ENCODE measurements around the gene OR5K1. TPM values are rescaled to one million over a fixed set of nuclear protein-coding genes. Genes with fewer than 3 reads are reported as not detected.

Gene OR5K1
- total RNA-seq (2014; rRNA removed; shearing (Covaris generic); ENCODE audit: low replicate concordance), result not detected in 2 replicates

GRCh38 chr3:98462901-98463300, at the start of gene OR5K1:
Gene OR5K1, plus strand, starts transcription at chr3:98463201. Its CDS starts 6,376 bp downstream, at chr3:98469577.
- no peak for DNase-seq
- no peaks in the 10 kb centered on the region for H3K36me3 ChIP-seq
- no peaks in the 10 kb centered on the region for H3K27me3 ChIP-seq
- H3K4me3 ChIP-seq, result no peak within 1 kb of the TSS
- H3K9me3 ChIP-seq, result peaks cover 4% of the 10 kb centered on the region; the same call in 1 of the 2 replicates

- Histone ChIP-seq H3K9me3 (no peaks in the 10 kb centered on the region; the same call in 1 of the 2 replicates), H3K4me3 (no peak overlapping the region)
Observed at GRCh38 chr3:98432575-98432974, 30.4 kb upstream of the OR5K1 start.

GRCh38 chr3:98433764-98434163, 29.2 kb upstream of the OR5K1 start:
- H3K27me3 ChIP-seq, result no peaks in the 10 kb centered on the region
- H3K4me3 ChIP-seq, result no peak overlapping the region
- DNase-seq, result no peak
- H3K9me3 ChIP-seq, result no peaks in the 10 kb centered on the region; the same call in 1 of the 2 replicates
- H3K36me3 ChIP-seq, result no peaks in the 10 kb centered on the region

More at GRCh38 chr3:98432575-98432974, 30.4 kb upstream of the OR5K1 start:
- no peaks in the 10 kb centered on the region for H3K36me3 ChIP-seq
- DNase-seq, result no peak
- no peaks in the 10 kb centered on the region for H3K27me3 ChIP-seq

GRCh38 chr3:98434412-98434811, 28.6 kb upstream of the OR5K1 start:
- Histone ChIP-seq H3K9me3 (no peaks in the 10 kb centered on the region; the same call in 1 of the 2 replicates), H3K36me3 (no peaks in the 10 kb centered on the region), H3K4me3 (no peak overlapping the region), H3K27me3 (no peaks in the 10 kb centered on the region)
- DNase-seq, result no peak

- DNase-seq, result no peak
- Histone ChIP-seq H3K4me3 (no peak overlapping the region), H3K27me3 (0 out of 2 replicates have a peak, but pooled peaks cover 3% of the 10 kb centered on the region), H3K9me3 (no peaks in the 10 kb centered on the region), H3K36me3 (no peaks in the 10 kb centered on the region)
Observed at GRCh38 chr3:98440283-98440682, 22.7 kb upstream of the OR5K1 start.

- no peak for DNase-seq
- no peak overlapping the region for H3K4me3 ChIP-seq
- no peaks in the 10 kb centered on the region for H3K9me3 ChIP-seq
- peaks cover 9% of the 10 kb centered on the region; the same call in 1 of the 2 replicates for H3K27me3 ChIP-seq
- no peaks in the 10 kb centered on the region for H3K36me3 ChIP-seq
Observed at GRCh38 chr3:98445949-98446406, 17.0 kb upstream of the OR5K1 start.

- H3K27me3 ChIP-seq, result peaks cover 6% of the 10 kb centered on the region; the same call in 1 of the 2 replicates
- no peaks in the 10 kb centered on the region for H3K36me3 ChIP-seq
- no peak for DNase-seq
- no peak overlapping the region for H3K4me3 ChIP-seq
- H3K9me3 ChIP-seq, result no peaks in the 10 kb centered on the region
Observed at GRCh38 chr3:98449606-98450193, 13.3 kb upstream of the OR5K1 start.

GRCh38 chr3:98450372-98450771, 12.6 kb upstream of the OR5K1 start:
- Histone ChIP-seq H3K4me3 (no peak overlapping the region), H3K27me3 (peaks cover 6% of the 10 kb centered on the region; the same call in 1 of the 2 replicates), H3K36me3 (no peaks in the 10 kb centered on the region), H3K9me3 (no peaks in the 10 kb centered on the region)
- no peak for DNase-seq

GRCh38 chr3:98453827-98454226, 9.2 kb upstream of the OR5K1 start:
- DNase-seq, result no peak
- Histone ChIP-seq H3K4me3 (no peak overlapping the region), H3K27me3 (no peaks in the 10 kb centered on the region), H3K36me3 (no peaks in the 10 kb centered on the region), H3K9me3 (peaks cover 4% of the 10 kb centered on the region; the same call in 1 of the 2 replicates)

GRCh38 chr3:98454929-98455328, 8.1 kb upstream of the OR5K1 start:
- H3K9me3 ChIP-seq, result peaks cover 4% of the 10 kb centered on the region; the same call in 1 of the 2 replicates
- H3K4me3 ChIP-seq, result no peak overlapping the region
- no peak for DNase-seq
- H3K27me3 ChIP-seq, result no peaks in the 10 kb centered on the region
- no peaks in the 10 kb centered on the region for H3K36me3 ChIP-seq

GRCh38 chr3:98457543-98457942, 5.5 kb upstream of the OR5K1 start:
- H3K9me3 ChIP-seq, result peaks cover 4% of the 10 kb centered on the region; the same call in 1 of the 2 replicates
- H3K36me3 ChIP-seq, result no peaks in the 10 kb centered on the region
- no peaks in the 10 kb centered on the region for H3K27me3 ChIP-seq
- DNase-seq, result no peak
- H3K4me3 ChIP-seq, result no peak overlapping the region

GRCh38 chr3:98460220-98460619, 2.8 kb upstream of the OR5K1 start:
- no peaks in the 10 kb centered on the region for H3K27me3 ChIP-seq
- no peaks in the 10 kb centered on the region for H3K36me3 ChIP-seq
- H3K9me3 ChIP-seq, result peaks cover 4% of the 10 kb centered on the region; the same call in 1 of the 2 replicates
- DNase-seq, result no peak
- H3K4me3 ChIP-seq, result no peak overlapping the region

GRCh38 chr3:98482717-98483482, 19.9 kb downstream of the OR5K1 start:
- Histone ChIP-seq H3K27me3 (no peaks in the 10 kb centered on the region), H3K9me3 (peaks cover 4% of the 10 kb centered on the region), H3K4me3 (no peak overlapping the region), H3K36me3 (no peaks in the 10 kb centered on the region)
- DNase-seq, result no peak

- Histone ChIP-seq H3K36me3 (no peaks in the 10 kb centered on the region), H3K9me3 (peaks cover 4% of the 10 kb centered on the region), H3K27me3 (no peaks in the 10 kb centered on the region), H3K4me3 (no peak overlapping the region)
- DNase-seq, result no peak
Observed at GRCh38 chr3:98483626-98484025, 20.6 kb downstream of the OR5K1 start.

- Histone ChIP-seq H3K4me3 (no peak within 1 kb of the TSS), H3K9me3 (no peaks in the 10 kb centered on the region), H3K27me3 (no peaks in the 10 kb centered on the region; the same call in 1 of the 2 replicates), H3K36me3 (no peaks in the 10 kb centered on the region)
- no peak for DNase-seq
Observed at GRCh38 chr3:98497381-98497780, 34.4 kb downstream of the OR5K1 start, which contains the start of gene OR5K2. Gene OR5K2, plus strand, starts transcription at chr3:98497681. Its CDS starts 0 bp downstream, at chr3:98497681.

- Histone ChIP-seq H3K9me3 (no peaks in the 10 kb centered on the region), H3K27me3 (no peaks in the 10 kb centered on the region; the same call in 1 of the 2 replicates), H3K4me3 (no peak overlapping the region), H3K36me3 (no peaks in the 10 kb centered on the region)
- DNase-seq, result no peak
Observed at GRCh38 chr3:98500019-98500418, 37.0 kb downstream of the OR5K1 start.

GRCh38 chr3:98501270-98501669, 38.3 kb downstream of the OR5K1 start:
- Histone ChIP-seq H3K27me3 (no peaks in the 10 kb centered on the region), H3K9me3 (no peaks in the 10 kb centered on the region), H3K4me3 (no peak overlapping the region), H3K36me3 (no peaks in the 10 kb centered on the region)
- no peak for DNase-seq
